Keratinocyte (primary cell): ENCODE data around the gene CFC1B.
"Not testable (repeated sequence)": the region's sequence is repeated elsewhere in the genome, so short reads cannot be mapped to it uniquely, and the experiment has no call there.

Experiments
- CTCF ChIP-seq, 3 experiments: IDR thresholded peaks in 1 of 3; conservative IDR thresholded peaks in 1 of 3; optimal IDR thresholded peaks in 1 of 3; 2 replicates in 2 of 3; 3 replicates in 1 of 3; pipeline versions ENCODE3 to v1.5.1; 2011; ENCODE audit warnings: low read length in 3 of 3, mild to moderate bottlenecking in 3 of 3, moderate library complexity in 2 of 3, control low read depth in 1 of 3, inconsistent platforms in 1 of 3; ENCODE audit not compliant: insufficient read depth in 2 of 3; ENCODE audit errors: extremely low read depth in 1 of 3
- EZH2 ChIP-seq: IDR thresholded peaks from one replicate; pipeline ENCODE4 v1.6.1; 2012; ENCODE audit warnings: inconsistent platforms, mild to moderate bottlenecking, low read length, moderate library complexity

- TF ChIP-seq CTCF (optimal IDR thresholded peaks at IDR 0.05 in 1 of 3, IDR thresholded peaks at IDR 0.05 in 1 of 3, conservative IDR thresholded peaks at IDR 0.05 in 1 of 3; ENCODE audit: extremely low read depth in 1 of 3, insufficient read depth in 2 of 3, low read length in 3 of 3); EZH2: not testable (repeated sequence)
Observed at GRCh38 chr2:130530212-130530611, 9.2 kb downstream of the CFC1B start.
